HG02970 (cell line): ENCODE results near the gene DGKD.
"Not testable (repeated sequence)": the region's sequence is repeated elsewhere in the genome, so short reads cannot be mapped to it uniquely, and the experiment has no call there.

ENCODE experiments used
- ATAC-seq: cut with Tn5 transposase; IDR thresholded peaks from one replicate; pipeline ENCODE4 v1.9.1; 2021; ENCODE audit warnings: mild to moderate bottlenecking, moderate library complexity, moderate number of reproducible peaks; ENCODE audit not compliant: unreplicated experiment, low FRiP score

The DGKD gene

DNA sequence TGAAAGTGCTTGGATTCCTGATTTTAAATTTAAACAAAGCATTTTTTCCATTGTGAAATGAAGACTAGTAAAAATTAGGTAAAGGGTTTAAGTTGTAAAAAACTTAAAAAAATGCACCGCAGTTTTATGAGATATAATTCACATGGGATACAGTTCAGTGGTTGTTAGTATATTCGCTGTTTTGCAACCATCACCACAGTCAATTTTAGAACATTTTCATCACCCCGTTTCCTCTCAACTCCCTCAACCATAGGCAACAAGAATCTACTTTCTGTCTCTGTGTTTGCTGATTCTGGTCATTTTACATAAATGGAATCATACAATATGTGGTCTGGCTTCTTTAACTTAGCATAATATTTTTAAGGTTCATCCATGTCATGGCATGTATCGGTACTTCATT lies 4.0 kb downstream of the DGKD start:
- ATAC-seq = no peak

DNA sequence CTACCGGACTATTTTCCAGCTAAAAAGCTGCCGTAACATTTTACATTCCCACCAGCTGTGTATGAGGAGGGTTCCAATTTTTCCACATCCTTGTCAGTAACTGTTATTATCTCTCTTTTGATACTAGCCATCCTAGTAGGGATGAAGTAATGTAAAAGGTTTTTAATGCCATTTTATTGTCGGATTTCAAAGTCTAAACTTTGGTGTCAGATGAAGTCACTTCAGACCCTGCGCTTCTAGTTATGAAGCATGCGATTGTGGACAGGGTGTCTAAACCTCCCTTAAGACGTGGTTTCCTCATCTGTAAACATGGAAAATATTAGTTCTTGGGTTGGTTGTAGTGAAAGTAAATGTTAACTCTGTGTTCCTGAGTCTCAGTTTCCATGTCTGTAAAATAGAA lies 4.7 kb downstream of the DGKD start:
- no peak for ATAC-seq

DNA sequence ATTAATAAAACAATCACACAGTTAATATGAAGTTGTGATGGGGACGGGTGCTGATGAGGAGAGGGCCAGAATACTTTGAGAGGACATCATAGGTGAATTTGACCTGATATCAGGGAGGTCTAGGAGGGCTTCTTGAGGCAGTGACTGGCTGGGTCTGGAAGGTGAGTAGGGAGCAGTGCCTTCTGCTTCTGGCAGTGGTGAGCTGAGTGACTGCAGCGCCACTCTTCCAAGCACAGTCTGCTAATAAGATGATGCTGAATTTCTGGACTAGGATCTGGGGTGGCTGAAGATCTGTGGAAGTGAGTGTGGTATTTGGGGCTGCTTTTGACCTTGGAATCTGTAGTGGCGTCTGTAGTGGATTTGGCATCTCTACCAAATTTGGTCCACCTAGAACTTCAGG lies 5.5 kb downstream of the DGKD start:
- ATAC-seq = no peak

DNA sequence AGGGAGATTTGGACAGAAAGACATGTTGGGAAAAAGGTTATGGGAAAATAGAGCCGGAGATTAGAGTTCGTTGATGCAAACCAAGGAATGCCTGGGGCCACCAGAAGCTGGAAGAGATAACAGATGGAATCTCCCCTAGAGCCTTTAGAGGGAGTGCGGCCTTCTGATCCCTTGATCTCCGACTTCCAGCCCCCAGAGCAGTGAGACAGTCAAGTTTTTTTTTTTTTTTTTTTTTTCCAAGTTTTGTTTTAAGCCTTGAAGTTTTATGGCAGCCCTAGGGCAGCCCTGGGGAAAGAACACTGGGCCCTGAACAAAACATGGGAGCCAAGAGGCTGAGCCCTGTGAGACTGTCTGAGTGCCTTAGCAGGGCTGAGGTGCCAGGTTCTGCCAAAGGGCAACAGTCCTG lies 6.5 kb downstream of the DGKD start:
- no peak for ATAC-seq

DNA sequence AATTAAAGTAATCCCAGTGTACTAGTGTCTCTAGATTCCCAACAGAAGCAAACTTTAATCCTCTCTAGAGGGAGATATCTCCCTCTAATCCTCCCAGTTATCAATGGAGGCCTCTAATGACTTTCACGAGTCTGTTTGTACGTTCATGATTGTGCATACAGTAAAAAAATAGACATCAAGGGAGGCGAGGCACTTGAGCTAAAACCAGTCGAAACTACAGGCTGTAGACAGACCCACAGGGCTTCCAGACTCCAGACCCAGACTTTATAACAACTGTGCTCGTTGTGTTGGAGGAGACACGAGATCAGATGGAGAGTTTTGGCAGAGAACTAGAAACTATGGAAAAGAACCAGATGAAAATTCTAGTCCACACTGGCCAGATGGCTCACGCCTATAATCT lies 7.0 kb downstream of the DGKD start:
- ATAC-seq = no peak

DNA sequence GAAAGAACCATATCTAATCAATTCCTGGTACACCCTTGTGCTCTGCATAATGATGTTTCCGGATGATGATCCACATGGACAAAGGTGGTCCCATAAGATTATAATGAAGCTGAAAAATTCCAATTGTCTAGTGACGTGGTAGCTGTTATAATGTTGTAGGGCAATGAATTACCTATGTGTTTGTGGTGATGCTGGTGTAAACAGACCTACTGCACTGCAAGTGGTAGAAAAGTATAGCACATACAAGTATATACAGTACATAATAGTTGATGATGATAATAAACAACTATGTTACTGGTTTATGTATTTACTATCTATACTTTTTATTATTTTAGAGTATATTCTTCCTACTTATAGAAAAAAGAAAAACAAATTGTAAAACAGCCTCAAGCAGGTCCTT lies 8.4 kb downstream of the DGKD start:
- no peak for ATAC-seq

DNA sequence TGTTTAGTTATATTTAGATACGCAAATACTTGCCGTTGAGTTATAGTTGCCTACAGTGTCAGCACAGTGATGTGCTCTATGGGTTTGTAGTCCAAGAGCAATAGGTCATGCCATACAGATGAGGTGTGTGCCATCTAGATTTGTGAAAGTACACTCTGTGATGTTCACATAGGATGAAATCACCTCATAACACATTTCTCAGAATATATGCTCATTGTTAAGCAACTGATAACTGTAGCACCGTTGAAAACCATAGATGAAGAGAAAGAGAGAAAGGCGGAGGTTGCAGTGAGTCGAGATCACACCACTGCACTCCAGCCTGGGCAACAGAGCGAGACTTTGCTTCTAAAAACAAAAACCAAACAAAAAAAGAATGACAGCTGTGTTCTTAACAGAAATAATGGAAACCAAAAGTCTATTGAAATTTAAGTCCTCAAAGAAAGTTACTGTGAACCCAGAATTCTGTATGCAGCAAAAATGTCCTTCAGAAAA lies 9.5 kb downstream of the DGKD start:
- ATAC-seq = no peak

DNA sequence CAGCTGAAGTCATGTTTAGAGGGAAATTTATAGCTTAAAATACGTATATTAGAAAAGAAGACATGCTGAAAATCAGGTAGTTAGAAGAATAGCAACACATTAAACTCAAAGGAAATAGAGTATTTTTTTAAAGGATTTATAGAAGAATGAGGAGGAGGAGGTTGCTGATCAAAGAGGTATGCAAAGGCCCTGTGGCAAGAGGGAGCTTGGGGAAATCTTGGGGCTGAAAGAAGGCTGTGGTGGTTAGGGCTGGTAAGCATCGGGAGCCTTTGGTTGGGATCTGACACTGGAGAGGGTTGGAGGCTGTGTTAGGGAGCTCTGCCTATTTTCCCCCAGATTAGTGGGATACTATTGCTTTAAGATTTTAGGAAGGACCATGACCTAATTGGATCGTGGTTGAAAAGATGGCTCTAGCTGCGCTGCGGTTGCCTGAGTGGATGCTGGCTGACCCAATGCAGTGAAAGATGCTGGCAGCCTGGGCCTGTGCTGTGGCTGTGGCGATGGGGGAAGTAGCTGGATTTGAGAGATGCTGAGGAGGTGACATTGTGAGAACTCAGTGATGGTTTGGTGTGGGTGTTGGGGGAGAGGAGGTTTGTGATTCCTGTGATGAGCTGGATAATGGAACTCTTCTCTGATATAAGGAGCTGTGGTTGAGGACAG lies 11.7 kb downstream of the DGKD start:
- no peak for ATAC-seq

DNA sequence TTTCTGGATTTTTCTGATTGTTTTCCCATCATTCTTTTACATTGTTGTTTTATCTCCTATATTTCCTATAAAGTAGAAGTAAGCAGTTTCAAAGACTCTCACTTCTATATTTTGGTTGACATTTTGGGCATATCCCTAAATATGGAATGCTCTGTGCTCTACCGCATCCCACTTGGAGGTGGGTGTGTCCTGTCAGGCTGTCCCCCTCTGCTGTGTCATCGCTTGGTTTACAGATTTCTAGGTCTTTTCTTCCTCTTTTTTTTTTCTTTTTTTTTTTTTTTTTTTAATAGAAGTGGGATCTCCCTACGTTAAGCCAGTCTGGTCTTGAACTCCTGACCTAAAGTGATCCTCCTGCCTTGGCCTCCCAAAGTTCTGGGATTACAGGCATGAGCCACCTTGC lies 13.3 kb downstream of the DGKD start:
- ATAC-seq = no peak

DNA sequence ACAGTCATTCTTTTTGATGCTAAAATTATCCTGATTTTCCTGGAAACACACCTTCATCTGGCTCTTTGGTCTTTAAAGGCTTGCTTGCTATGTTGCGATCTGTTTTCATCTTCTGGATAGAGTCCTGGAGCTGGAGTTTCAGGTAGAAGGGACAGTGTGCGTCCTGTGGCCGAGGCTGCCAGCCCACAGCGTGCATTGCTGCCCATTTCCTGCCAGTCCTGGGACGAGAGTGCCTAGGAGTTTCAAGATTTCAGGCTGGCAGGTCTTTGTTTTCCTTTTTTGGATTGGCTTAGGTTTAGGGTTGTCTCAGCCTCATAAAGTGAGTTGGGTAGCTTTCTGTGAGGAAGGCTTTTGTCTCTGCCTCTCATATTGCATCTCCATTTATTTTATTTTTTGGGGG lies 14.5 kb downstream of the DGKD start:
- no peak for ATAC-seq

DNA sequence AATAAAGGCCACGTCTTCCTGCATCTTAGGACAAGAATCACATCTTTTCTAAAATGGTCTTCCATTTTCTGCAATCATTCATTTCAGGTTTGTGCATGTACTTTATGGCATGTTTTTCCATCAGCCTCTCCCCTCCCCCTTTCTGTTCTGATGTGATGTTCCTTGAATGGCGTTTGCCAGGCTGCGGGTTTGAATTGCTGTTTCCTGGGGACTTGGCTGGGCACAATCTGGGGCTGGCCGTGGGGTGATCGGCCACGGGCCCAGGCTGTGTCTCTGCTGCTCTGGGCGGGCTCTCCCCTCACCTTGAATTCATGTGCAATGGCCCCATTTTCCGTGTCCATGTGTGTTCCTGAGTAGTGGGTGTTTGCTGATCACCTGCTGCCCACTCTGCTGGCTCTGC lies 15.2 kb downstream of the DGKD start:
- ATAC-seq = no peak

DNA sequence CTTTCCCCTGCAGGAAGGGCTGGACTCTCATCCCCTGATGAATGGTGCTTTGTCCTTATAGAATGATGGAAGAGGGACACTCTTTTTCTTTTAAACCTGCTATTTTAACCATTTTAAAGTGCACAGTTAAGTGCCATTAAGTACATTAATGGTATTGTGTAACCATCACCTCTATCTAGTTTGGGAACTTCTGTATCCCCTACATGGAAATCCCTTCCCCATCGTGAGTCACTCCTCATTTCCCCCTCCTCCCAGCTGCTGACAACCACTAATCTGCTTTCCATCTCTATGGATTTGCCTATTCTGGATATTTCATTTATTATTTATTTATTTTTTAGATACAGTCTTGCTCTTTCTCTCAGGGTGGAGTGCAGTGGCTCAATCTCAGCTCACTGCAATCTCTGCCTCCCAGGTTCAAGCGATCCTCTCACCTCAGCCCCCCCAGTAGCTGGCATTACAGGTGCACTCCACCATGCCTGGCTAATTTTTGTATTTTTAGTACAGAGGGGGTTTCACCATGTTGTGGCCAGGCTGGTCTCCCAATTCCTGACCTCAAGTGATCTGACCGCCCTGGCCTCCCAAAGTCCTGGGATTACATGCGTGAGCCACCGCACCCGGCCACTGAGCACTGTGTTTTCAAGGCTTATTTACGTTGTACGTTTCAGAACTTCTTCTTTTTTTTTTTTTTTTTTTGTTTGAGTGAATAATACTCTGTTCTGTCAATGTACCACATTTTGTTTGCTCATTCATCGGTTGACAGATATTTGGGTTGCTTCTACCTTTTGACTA lies 15.8 kb downstream of the DGKD start:
- ATAC-seq = no peak

DNA sequence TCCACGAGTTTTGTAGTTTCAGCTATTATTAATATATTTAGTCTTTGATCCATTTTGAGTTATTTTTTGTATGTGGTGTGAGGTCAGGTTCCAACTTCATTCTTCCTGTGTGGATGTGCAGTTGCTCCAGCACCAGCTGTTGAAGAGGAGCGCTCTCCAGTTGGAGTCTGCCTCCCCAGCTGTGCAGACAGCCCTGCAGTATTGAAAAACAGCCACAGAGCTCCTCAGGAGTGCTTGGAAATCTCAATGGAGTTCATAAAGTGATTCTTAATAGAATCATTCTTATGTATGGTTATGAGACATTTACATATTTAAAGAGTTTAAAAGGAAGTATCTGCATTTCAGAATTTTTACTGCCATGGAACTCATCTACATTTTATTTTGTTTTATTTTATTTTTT lies 17.3 kb downstream of the DGKD start:
- no peak for ATAC-seq

DNA sequence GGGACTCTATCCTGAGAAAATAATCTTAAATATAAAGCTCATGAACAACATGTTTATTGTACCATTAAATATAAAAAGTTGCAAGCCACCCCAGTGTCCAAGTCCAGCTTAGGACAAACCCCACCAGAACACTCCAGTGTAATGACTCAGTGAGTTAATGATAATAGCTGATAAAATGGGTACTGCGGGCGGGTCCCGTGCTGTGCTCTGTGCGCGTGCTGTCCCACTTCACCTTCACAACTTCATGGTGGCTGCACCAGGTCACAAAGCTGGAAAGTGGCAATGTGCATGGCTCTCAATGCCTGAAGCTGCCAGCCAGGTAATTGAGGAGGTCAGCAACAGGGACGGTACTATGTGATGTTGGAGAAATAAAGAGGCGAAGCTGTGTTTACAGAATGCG lies 18.6 kb downstream of the DGKD start:
- no peak for ATAC-seq

DNA sequence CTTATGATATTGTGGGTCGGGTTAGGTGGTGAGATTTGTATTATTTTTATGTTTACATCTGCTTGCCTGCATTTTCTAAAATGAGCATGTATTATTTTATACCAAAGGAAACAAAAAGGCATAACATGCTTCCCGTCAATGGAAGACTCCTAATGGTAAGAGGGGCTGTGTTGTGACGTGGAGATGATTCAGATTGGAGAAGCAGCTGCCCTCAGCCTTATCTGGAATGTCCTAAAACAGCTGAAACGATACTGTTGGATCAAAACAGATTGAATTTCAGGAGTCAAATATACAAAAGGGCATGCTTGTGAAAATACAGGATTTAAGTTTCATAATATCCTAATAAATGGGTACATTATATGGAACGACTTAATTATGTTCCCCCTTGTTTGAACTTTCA lies 19.0 kb downstream of the DGKD start:
- ATAC-seq = no peak

DNA sequence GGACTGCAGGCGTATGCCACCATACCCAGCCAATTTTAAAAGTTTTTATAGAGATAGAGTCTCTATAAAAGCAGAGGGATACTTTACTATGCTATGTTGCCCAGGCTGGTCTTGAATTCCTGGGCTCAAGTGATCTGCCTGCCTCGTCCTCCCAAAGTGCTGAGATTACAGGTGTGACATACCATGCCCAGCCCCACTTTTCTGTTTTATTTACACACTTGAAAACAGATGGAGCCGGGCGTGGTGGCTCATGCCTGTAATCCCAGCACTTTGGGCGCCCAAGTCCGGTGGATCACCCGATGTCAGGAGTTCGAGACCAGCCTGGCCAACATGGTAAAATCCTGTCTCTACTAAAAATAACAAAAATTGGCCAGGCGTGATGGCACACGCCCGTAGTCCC lies 20.5 kb downstream of the DGKD start:
- ATAC-seq = not testable (repeated sequence)

DNA sequence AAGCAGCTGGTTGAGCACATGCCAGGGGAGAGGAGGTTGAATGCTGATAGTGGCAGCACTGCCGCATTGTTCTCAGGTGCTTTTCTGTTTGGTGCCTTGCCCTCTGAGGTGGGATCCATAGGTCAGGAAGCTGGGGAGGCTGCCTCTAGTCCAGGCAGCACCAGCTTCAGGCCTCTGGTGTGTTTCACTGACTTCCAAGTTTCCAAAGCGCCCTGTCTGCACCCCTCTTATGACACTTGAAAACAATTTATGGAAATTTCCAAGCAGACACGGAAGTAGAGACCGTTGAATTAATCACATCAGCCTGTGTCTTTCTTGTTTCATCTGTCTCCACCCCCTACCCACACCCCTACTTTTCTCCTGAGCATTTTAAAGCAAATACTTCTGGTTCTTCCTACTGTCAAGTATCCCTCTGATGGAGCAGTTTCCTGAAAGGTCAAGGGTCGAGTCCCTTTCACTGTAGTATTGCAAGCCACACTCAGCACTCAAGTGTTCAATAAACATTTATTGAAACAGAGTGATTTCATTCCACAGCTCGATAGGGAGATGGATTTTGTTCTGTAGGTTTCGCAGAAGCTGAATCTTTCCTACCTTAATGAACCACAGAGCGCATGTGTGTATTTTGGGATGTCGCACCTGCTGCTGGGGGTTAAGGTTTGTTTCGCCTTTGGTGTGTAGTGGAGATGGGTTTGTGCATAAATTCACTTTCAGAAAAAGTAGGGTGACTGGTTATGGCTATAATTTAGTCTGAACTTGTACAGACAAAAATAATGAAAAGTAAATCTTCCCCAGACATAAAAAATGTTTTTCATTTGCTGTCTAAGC lies 21.4 kb downstream of the DGKD start:
- no peak for ATAC-seq

DNA sequence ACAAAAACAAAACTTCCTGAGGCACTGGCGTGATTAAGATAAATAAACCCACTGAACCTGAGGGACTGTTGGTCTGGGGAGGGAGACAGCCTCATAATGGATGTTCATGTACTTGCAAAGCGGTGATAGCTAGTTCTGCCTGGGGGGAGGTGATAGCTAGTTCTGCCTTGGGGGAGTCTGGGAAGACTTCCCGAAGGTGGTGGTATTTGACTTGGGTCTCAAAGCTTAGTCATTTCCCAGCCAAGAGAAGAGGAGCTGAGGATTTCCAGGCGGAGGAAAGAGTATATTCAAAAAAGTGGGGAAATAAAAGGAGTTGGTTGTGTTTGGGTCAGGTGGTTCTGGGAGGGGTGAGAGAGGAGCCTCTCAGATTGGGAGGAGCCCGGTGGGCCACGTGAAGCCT lies 24.7 kb downstream of the DGKD start:
- ATAC-seq = no peak

DNA sequence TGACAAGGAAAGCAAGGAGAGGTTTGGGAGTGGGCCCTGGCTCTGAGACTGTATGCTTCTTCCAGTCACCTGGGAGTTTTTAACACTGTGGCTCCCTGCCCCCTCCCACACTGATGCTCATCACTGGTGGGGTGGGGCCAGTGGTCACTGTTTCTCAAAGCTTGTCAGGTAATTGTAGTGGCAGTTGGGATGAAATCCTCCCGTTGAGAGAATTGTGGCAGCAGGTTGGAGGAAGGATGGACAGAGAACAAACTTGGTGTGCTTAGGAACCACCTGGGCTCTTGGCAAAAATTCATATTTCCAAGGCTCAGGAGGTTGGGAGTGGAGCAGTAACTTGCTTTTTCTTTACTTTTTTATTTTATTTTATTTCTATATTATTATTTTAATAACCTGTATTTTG lies 25.1 kb downstream of the DGKD start:
- no peak for ATAC-seq

DNA sequence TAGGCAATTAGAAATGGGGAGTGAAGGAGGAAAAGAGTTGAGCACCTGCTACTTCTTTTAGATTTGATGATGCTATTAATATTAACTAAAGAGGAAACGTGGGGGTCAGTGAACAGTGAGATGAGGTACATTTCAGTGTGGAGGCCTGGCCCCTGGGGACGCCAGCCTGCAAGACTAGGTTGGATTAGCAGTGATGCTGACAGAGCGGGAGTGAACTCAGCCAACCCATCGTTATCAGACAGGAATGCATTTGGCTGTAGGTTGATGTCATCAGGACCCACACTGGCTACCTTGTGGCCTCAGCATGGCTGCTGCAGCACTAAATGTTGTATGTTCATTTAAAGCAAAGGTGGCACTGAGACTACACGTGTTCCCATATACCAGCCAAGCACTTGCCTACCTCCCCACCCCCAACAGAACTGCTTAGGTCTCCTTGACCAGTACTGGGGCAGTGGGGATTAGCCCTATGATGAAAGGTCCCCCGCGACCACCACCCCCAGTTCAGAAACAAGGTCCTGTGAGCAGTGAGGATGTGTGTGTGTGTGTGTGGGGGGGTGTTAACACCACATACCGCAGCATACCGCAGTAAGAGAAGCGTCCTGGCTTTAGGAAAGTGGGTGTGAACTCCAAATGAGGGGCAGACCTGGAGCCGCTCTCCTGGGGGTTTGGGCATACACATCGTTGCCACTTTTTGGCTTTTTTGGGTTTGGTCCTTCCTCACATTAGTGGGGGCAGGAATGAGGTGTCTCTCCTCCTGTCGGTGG lies 26.0 kb downstream of the DGKD start:
- no peak for ATAC-seq
